Activated CD4-positive, alpha-beta T cell treated with anti-CD3 and anti-CD28 coated beads for 24 hours (primary cell): ENCODE results near the gene SLC7A6.
"Not testable (repeated sequence)": the region's sequence is repeated elsewhere in the genome, so short reads cannot be mapped to it uniquely, and the experiment has no call there.

Experiments used
- DNase-seq, 2 donors: peaks; one replicate each; pipeline ENCODE4 v3.0.0-alpha.2; 2020; ENCODE audit warnings: low read depth in 2 of 2

Gene SLC7A6

DNA sequence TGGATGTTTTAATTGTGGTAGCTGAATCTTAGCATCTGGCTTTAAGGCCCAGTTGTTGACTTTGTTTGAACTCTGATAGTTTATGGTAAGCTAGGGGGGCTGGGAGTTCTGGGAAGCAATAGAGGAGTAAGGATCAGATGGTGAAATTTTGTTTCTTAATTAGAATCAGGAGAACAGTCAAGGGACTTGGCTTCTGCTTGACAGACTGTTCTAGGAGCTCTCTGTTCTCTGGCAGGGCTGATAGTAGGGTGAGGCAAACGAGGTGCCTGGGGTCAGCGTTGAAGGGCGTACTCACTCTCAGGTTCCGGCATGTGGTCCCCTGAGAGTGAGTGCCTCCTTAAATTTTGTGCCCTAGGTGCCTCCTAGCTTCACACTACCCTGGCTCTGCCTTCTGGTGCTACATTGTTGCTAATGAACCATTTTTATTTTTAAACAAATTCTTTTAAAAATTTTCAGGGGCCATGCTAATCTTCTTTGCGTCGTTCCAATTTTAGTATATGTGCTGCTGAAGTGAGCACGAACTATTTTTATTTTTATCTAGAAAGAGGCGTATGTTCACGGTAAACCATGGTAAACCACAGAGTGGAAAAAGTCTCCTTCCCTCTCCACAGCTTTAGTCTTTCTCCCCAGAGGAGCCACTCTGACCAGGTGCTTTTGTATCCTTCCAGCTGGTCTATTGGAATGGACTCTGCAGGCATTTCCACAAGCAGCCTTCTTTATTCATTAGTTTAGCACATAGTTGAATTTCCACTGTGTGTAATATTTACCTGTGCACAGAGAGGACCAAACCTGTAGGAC lies 19.7 kb downstream of the SLC7A6 start:
- DNase-seq = no peak

DNA sequence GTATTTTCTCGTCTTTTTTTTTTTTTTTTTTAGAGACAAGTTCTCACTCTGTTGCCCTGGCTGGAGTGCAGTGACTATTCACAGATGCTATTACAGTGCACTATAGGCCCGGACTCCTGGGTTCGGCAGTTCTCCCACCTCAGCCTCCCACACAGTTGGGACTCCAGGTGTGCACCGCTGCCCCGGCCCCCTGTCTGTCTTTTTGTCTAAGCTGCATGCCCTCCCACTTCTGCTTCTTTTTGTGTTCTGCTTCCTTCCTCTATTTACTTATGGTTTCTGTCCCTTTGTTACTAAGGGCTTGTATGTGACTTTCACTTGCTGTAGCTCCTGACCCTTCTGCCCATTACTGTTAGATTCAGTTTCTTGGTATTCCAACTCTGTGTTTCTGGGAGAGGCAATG lies 20.5 kb downstream of the SLC7A6 start:
- DNase-seq = no peak

DNA sequence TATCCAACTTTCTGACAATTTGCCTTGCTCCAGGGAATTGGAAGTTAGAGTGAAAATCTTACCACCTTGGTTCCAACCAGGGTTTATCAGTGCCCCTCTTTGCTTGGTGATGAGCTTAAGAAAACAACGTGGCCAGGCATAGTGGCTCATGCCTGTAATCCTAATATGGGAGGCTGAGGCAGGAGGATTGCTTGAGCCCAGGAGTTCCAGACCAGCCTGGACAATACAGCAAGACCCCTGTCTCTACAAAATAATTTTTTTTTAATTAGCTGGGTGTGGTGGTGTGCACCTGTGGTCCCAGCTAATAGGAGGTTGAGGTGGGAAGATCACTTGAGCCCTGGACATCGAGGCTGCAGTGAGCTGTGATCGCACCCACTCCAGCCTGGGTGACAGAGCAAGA lies 21.4 kb downstream of the SLC7A6 start:
- DNase-seq = no peak

DNA sequence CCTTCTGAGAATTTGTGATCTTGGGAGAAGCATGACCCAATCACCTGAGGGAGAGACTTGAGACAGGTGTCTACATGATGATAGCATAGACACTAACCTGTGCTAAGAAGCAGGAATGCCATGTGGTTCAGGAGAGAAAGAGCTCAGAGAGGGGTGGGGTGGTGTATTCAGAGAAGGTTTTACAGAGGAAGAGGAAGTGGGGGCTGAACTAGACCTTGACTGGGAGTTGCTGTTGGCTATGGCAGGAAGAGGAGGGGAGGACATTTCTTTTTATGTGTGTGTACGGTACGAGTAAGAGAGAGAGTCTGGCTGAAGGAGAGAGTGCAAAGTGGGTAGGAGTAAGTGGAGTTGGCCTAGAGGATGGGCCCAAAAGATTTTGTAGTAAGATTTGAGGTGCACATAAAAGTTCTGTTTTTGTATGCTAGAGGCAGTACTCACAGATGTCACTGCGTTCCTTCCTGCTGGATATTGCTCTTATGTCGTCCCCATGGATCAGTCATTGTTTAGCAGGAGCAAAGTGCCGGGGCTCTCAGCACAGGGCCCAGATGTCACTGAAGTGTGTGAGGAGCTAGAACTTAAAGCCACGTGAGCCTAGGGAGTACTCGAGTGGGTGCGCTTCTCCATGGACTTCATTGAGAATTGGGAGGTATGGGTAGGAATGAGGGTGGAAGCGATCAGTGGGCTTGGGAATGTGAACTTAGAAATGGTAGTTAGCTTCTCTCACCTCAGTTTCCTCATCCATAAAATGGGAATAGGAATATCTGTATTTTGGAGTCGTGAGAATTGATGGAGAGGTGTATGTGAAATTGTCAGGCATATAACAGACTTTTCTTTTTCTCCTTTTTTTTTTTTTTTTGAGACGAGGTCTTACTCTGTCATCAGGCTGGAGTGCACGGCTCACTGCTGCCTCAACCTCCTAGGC lies 22.1 kb downstream of the SLC7A6 start:
- DNase-seq = no peak

DNA sequence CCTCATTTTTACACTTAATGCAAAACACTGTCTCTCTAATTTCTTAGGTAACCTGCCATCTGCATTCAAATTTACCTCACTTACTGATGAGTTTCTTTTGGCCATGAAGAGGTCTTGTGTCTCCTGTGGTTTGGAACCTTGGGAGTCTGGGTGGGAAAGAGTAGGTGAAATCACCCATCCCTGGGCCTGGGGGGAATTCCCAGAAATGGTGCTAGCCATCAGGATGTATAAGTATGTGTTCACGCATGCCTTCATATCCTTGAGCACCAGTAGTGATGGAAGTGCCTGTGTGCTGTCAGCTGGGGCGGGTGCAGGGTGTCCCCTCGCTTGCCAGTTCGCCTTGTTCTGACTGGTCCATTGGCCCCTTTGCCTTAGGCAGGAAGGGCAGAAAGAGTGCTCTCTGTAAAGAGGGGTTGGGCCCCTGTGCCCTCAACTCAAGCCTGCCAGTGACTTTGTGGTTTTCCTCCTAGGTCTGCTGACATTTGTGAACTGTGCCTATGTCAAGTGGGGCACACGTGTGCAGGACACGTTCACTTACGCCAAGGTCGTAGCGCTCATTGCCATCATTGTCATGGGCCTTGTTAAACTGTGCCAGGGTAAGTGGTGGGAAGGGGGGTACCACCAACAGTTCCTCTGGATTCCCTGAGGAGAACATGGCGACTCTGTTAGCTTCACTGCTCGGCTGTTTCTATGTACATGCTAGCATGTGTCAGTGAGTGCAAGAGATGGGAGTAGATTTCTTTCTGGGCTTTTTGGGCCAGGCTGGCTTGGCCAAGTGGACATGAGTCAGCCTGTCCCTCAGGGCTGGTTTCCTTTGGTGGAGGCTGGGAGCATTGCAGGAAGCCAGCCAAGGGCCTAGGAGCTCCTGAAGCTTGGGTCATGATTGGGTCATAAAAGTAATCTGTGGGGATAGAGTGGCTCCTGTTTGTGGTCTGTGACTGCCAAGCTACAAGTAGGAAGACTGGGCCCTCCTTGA lies 23.2 kb downstream of the SLC7A6 start:
- DNase-seq = no peak

DNA sequence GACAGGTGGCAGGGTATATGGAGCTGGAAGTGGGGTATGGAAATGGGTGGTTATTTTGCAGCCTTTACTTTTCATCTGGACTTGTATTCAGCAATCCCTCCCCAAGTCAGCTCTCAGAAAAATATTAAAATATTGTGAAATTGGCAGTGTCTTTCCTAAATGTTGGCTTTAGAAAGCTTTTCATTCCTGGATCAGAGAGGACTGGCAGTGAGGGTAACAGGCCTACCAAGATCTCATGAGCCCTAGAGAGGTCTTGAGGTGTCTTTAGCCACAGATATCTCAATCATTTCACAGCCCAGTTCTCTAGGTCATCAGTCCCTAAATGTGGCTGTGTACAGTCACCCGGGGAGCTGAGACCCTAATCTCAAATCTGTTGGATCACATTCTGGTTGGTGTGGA lies 23.9 kb downstream of the SLC7A6 start:
- no peak for DNase-seq

DNA sequence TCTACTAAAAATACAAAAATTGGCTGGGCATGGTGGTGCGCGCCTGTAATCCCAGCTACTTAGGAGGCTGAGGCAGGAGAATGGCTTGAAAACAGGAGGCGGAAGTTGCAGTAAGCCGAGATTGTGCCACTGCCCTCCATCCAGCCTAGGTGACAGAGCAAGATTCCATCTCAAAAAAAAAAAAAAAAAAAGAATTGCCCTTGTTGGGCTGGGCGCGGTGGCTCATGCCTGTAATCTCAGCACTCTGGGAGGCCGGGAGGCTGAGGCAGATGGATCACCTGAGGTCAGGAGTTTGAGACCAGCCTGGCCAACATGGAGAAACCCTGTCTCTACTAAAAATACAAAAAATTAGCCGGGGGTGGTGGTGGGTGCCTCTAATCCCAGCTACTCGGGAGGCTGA lies 24.5 kb downstream of the SLC7A6 start:
- DNase-seq = not testable (repeated sequence)

DNA sequence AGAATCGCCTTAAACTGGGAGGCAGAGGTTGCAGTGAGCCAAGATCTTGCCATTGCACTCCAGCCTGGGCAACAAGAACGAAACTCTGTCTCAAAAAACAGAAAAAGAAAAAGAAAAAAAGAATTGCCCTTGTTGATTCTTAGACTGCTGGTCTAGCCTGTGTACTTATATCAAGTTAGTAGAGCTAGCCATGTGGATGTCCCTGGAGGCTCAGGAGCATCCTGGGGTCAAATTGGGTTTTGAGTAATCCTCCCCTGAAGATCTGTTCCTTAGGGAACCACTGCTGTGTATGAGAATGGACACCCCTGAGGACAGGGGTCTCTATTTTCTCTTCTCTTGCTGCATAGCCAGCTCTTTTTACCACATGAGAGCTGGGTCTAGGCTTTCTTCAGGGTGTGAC lies 24.9 kb downstream of the SLC7A6 start:
- DNase-seq = no peak

DNA sequence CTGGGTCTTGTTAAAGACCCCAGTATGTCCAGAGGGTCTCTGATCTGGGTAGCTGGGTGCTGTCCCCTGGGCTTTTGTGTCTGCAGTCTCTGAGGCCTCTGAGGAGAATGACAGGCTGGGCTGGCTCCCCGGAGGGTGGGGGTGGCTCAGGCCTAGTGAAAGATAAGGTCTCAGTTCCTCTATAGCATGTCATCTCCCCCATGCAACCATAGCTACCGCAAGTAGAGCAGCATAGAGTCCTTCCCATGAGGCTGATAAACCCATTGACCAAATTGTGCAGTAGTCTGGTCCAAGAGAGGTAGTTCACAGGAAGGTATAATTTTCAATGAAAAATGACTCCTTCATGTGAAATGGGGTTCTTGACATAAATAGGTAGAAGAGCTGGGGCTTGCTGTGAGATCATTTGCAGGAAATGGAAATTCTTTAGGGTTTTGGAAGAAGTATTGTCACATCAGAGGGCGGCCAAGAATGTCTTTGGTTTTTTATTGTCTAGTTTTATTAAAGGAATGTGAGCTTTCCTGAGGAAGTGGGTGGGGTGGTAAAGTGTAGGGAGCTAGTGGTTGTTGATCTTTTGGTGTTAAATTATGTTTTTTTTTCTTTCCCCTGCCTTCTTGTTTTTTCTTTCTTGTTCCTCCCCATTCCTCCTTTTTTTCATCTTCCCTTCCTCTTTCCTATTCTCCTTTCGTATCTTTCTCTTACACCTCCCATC lies 25.4 kb downstream of the SLC7A6 start:
- peak in 1 of 2 donors; percentile 48 for DNase-seq

DNA sequence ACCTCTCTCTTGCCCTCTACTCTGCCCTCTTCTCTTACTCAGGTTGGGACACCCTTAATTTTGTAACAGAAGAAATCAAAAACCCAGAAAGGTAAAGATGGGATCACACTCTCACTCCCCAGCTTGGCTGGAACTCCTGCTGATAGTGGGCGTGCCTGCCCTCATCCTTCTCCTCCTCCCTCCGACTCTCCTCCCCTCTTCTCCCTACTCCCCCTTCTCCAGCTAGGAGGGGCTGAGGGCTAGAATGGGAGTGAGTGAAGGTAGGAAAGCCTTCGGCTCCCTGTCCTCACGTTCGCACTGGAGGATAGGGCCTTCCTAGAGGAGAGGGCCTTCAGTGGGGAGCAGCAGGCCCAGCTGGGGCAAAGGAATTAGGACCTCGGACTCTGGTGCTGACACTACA lies 26.1 kb downstream of the SLC7A6 start:
- no peak for DNase-seq

DNA sequence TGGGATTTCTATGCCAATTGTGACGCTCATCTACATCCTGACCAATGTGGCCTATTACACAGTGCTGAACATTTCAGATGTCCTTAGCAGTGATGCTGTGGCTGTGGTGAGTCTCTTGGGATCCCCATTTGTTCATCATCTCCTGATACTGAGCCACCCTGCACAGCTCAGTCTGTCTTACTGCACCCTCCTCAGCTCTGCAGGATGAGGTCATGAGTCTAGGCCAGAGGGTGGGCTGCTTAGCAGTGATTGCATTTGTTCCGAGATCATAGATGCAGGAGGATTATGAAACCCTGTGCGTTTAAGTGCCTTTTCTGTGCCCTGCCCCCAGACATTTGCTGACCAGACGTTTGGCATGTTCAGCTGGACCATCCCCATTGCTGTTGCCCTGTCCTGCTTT lies 26.9 kb downstream of the SLC7A6 start:
- no peak for DNase-seq

DNA sequence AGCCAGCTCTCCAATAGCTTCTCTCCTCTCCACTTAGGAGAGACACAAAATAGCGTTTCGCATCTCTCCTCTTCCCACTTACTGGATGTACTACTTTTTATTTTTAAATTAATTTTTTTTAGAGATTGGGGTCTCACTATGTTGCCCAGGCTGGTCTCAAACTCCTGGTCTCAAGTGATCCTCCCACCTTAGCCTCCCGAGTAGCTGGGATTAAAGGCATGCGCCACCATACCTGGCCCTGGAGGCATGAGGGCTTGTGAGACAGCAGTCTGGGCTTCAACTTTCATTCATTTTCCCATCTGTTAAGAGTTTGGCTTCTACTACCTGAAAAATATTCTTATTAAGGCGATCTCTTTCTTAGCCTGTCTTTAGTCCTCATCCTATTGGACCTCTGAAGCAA lies 28.1 kb downstream of the SLC7A6 start:
- DNase-seq = no peak

DNA sequence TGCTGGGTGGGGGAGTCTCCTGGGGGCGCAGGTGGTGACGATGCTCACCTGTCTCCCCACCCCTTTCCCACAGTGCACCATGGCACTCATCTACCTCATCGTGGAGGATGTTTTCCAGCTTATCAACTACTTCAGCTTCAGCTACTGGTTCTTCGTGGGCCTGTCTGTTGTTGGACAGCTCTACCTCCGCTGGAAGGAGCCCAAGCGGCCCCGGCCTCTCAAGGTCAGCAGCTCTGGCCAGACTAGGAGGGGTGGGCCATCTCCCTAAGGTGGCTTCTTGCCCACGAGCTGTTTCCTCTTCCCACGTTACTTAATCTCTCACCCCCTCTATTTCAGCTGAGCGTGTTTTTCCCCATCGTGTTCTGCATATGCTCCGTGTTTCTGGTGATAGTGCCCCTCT lies 32.0 kb downstream of the SLC7A6 start:
- no peak for DNase-seq

DNA sequence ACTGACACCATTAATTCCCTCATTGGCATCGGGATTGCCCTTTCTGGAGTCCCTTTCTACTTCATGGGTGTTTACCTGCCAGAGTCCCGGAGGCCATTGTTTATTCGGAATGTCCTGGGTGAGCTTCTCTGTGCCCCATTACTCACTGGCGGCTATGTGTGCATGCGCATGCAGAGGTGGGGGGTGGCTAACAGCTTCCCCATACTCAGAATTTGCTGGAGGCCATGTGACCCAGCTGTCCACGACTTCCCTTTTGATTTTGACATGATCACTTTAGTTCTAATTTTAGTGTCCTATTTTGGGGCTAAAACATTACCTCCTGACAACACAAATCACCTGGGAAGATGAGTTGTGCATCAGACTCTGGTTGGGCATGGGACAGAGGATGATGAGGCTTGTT lies 32.4 kb downstream of the SLC7A6 start:
- DNase-seq = no peak

DNA sequence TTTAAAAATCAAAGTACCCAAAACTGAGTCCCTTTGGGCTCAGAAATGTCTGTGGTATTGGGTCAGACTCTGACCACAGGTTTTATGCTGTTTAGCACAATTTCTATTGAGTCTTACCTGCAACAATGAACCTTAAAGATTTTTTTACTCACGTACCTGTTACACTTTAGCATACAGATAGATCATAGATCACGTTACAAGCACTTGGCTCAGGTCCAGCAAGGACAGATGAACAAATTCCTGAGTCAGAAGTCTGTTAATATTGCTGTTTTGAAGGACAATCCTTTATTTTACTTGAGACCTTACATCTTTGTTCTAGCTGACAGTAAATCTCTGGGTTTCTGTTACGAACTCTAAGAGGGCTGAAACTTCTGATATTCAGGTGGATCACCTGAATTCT lies 33.6 kb downstream of the SLC7A6 start:
- no peak for DNase-seq

DNA sequence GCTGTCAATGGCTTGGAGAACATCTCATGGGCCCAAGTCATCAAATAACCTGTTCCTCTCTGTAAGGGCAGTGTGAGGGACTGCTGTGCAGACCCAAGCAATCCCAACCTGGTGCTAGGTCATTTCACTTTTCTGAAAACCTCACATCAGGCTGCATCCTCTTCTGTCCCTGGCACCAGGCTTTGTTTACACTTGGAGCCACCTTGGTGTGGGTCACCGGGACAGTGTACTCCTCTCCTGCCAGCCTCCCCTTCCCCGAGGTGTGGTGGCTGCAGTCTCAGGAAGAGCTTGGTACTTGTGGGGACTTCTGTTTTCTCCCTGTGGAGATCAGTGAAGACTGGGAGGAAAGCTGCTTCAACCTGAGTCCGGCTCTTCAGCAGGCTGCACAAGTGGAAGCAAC lies 34.0 kb downstream of the SLC7A6 start:
- DNase-seq = no peak

DNA sequence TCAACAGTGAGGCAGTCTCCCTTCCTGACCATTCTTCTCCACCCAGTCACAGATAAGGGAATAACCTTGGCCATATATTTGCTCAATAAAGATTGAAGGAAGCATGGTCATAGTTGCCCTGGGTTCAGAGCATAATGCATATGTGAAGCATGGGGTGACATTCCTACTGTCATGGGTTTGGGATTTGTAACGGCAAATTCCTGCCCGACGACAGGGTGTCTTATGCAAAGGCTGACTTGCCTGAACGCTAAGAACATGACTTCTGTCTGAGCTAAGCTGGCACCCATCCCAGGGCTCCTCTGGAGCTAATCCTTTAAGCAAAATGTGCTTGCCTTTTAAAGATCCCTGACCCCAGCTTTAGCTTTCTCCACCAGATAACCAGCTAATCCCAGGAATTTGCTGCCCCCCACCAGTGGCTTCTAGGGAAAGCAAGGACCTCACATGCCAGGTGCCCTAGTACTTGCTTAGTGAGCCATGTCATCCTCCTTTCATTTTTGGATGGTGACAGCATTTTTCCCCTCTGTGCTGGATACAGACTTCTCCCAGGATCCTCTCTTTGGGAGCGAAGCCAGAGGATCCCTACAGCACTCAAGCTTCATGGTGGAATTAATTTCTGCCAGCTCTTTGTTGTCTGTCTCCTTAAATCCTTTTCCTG lies 34.7 kb downstream of the SLC7A6 start:
- no peak for DNase-seq

DNA sequence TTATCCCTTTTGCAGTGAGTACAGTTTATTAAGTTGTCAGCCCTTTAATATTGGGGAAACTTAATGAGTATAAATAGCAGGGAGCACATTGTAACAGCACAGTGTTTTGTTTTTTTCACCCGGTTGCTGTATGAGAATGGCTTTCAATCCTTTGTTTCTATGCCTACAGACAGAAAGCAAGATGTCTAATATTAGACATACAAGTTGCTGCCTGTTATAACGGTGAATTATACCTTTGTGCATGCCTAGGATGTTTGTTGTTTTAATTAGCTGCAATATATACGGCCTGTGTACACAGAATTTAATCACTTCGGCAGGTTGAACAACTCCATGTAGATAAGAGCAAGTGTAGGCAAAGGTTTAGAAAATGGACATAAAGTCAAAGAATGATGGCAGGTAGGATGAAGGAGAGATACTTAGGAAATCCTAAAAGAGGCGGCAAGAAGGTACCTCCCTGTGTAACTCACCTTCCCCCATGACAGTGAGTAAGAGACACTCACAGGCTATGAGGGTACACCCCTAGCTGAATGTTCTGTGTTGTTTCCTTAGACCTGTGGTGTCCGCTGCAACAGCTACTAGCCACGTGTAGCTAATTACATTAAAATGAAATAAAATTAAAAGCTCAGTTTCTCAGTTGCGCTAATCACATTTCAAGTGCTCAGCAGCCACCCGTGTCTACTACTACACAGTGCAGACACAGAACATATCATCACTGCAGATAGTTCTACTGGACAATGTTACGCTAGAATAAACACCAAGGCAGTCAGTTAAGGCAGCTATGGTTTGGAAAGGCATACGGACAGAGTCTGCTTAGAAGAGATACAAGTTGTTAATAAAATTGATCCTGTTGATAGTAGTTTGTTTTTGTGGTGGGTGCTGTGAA lies 35.5 kb downstream of the SLC7A6 start:
- DNase-seq = no peak

DNA sequence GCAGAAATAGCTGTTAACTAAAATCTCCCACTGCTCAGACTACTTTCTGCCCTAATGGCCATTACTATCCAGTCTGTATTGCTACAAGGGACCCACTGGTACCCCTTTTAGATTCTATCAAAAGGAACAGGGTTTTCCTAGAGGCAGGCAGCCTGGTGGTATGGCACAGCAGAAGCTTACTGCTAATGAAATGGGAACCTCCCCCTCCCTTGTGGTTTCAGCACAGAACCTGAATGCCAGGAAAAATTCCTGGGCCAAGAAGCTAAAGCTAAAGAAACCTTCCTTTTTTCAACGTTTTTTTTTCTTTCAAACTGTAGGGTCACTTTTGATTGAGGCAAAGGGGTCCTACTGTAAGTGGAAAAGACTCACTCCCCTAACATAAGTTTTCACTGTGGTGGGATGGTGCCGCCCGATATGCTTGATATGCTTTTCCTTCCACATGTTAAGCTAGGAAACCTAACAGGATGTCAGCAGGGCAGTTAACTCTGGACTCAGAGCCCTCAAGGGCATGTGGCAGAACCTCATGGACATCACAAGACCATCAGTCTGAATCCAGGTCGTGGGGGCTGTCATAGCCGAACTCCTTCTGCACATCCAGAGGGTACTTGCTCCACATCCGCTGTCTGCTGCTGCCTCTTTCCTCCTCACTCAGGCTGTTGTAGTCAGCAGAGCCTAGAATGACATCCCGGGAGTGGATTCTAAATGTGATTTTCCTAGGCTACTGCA lies 36.6 kb downstream of the SLC7A6 start:
- no peak for DNase-seq
